GM19240 (cell line): ENCODE results near the gene UST.

Source experiments
- DNase-seq: peaks from one replicate; pipeline ENCODE4 v3.0.0; 2011; ENCODE audit warnings: low spot score; ENCODE audit not compliant: insufficient read length

Gene UST

DNA sequence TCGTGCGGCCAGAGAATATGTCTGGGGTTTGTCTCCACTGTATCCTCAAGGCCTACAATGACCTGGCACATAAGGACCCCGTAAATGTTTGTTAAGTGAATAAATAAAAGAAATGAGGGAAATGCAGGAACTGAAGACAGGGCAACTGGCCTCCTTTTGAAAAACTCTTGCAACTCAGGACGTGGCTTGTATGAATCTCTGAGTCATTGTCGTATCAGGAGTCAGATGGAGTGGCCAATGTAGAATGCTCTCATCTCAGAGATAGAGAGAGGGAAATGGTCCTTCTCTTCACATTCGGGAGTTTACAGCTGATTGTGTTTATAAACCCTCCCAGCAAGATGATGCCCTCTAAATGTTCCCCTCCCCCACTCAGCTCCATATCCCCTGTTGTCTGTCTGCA, 57.1 kb downstream of the UST start:
- DNase-seq, result no peak

DNA sequence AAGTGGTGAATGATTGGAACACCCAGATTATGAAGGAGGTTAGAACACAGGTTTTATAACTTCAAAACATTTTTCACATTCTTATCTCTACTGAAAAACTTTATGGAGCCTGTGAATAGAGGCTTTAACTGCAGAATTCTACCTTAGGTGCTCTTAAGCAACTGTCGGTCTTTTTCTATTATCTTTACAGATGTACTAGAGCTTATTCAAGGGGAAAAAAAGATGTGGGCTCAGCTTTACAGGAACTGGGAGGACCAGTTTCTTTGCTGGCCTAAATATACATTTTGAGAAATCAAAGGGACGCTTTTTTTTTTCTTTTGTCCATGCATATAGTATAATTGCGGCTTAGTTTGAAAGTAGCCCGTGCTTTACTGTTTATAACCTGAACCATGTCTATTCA, 58.9 kb downstream of the UST start:
- no peak for DNase-seq

- no peak for DNase-seq
These were observed 61.0 kb downstream of the UST start for GRCh38 chr6:148807784-148808183.

DNA sequence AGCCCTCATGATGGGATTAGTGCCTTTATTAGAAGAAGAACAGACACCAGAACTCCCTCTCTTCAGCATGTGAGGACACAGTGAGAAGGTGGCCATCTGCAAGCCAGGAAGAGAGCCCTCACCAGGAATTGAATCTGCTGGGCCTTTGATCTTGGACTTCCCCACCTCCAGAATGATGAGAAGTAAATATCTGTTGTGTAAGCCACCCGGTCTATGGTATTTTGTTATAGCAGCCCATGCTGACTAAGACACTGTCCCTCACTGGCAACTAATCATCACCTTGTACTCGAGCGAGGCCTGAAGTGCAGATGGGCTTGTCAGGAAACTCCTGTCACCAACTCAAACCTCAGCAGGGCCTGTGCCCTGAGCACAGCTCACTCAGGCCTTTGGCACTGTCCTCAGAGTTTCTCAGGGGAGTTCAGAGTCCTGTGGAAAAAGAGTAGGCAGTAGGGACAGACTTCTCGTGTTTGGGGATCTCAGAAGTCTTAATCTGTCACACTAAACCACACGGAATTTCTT, 62.0 kb downstream of the UST start:
- no peak for DNase-seq

DNA sequence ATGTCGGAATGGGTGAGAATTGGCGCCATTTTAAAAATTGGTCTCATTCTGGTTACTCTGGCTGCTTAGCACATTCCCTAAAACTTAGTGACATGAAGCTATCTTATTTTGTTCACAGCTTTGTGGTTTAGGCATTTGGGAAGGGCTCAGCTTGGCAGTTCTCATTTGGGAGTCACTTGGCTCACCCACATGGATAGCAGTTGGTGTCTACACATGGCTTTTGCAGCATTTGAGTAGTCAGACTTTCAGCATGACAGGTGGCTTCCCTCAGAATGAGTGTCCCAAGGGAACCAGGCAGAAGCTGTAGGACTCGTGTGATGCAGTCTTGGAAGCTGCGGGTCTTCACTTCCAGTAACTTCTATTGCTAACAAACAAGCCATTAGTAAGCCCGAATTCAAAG, 64.6 kb downstream of the UST start:
- DNase-seq, result no peak

- DNase-seq, result no peak
These were observed 67.4 kb downstream of the UST start for GRCh38 chr6:148814082-148814790.

GRCh38 chr6:148814869-148815268, 68.0 kb downstream of the UST start:
- no peak for DNase-seq

DNA sequence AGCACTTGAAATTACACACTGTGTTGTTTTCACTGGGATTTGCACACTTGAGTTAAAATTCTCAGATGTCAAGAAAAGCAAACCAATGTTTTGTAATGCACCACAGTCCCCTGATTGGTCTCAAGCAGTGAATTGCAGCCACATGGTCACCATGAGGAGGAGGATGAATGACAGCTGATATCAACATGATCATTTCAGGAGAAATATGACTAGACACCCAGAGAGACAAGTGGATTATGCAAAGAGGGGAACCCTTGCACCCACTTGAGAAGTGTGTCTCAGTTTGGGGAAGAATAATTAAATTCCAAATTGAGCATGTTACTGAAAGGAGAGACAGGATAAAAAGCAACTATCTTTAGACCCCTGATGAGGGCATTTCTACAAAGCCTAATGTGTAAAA, 69.3 kb downstream of the UST start:
- DNase-seq, result no peak

DNA sequence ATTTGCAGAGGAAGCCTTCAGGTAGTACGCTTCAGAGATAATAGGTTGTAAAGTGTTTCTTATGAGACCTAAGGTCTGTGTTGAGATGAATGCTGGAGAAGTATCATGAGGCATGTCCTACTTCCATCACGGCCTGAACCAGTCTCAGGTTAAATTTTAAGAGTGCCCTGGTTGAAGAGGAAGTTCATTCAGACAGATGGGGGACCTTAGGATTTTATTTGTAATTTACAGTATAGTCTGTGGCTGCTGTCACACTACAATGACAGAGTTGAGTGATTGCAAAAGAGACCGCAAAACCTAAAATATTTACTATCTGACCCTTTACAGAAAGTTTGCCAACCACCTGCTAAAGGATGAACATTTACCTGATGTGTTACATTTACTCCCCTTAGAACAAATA, 70.9 kb downstream of the UST start:
- DNase-seq, result no peak

DNA sequence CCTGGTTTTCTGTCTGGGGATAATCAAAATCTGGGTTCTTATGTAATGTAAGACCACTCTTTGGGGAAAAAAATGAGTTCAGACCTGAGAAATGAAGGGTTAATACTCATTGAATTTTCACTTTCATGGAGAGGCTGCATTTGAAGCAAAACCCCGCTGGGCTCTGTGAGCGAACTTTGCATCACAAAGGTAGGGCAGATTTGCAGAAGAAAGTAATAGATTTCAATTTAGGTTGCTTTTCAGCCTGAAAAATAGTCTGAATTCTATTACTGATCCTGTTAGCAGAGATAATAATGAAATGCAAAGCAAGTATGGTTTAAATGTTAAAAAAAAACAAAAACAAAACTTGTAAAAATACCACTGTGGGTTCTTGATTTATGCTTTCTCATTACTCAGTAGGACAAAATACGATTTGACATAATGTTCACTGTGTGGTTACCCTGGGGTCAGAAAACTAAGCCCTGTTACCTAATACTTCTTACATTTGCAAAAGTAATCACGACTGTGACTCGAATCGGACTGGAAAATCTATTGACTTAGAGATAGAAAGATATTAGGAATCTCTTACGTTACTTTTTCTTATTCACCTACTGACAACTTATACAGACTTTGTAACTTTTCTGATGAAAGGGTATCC, 72.2 kb downstream of the UST start:
- DNase-seq, result no peak

DNA sequence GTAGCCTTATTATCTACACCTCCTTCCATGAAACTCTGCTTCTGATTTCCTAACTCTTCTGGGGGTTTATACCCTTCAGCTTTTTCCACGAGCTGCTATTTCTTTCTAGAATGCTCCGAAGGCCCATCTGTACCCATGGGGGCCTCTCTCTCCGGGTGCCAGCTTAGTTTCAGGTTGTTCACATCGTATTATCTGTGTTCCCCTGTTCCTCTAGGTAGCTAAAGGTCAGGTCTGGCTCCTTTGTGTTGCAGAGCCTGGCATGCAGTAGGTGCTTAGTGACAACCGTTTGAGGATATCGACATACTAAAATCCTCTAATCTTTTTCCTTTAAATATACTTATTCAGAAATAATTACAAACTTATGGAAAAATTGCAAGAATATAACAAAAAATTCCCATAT, 73.0 kb downstream of the UST start:
- DNase-seq, result no peak

DNA sequence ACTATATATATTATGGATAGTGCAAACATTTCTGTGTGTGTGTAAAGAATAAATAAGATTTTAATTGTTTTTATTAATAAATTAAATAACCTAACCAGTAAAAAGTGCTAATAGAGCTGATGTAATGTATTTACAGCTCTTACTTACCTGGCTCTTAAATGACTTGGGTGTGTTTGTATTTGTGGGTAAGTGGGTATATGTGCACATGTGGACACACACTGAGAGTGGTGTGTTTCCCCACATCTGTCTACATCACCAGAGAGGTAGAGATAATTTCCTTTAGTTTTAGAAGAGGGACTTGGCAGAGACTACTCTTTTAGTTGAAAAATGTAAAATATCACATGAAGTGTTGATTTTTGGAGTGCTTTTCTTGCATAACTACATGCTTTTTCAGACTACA, 76.0 kb downstream of the UST start:
- no peak for DNase-seq

GRCh38 chr6:148824291-148824690, 77.5 kb downstream of the UST start:
- DNase-seq, result no peak

GRCh38 chr6:148824960-148825359, 78.1 kb downstream of the UST start:
- no peak for DNase-seq

- no peak for DNase-seq
These were observed 78.7 kb downstream of the UST start for GRCh38 chr6:148825492-148825891.

DNA sequence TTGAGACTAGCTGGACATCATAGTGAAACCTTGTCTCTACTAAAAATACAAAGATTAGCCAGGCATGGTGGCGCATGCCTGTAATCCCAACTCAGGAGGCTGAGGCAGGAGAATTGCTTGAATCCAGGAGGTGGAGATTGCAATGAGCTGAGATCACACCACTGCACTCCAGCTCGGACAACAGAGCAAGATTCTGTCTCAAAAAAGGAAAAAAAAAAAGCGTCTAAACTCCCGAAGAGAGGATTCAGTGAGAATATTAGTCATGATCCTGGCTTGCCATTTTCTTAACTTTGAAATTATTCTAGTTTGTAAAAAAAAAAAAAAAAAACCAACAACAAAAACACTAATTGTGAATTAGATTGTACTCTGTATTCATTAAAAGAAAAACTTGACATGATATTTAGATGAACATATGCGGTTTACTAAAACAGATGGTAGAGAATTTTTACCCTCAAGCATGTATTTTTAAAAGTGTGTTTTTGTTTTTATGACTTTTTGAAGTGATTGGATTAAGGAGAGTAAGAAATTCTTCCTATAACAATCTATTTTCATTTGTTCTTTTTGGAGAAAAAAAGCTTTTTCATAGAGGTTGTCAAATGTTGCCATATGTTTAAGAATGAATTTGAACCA, 80.7 kb downstream of the UST start:
- no peak for DNase-seq

GRCh38 chr6:148828047-148828446, 81.2 kb downstream of the UST start:
- no peak for DNase-seq

DNA sequence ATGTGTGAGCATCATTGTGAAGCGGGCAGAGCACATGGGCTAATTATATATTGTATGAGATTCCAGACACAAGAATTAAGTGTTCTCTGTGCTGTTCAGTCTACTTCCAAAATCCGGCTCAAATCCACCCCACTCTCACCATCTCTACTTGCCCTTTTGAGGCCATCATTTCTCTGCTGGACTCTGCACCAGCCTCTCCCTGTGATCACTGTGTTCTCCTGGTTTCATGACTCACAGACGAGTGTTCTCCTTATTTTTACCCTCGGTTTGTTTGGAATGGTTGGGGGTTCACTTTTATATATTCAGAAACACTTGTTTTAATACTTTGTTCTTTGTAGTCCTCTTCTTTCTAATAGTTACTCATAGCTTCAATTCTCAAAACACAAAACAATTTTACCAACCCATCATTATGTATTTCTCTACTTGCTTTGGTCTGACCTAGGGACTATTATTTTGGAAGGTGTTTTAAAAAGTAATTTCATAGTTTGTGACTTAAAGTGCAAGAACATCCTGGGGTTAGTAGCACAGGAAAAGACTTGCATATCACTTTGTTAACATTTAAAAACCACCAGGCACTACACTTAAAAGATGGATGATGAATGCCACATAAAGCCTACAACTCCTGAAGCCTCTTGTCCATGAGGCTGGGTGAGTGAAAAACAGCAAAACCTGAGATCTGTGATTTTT, 82.7 kb downstream of the UST start:
- no peak for DNase-seq

DNA sequence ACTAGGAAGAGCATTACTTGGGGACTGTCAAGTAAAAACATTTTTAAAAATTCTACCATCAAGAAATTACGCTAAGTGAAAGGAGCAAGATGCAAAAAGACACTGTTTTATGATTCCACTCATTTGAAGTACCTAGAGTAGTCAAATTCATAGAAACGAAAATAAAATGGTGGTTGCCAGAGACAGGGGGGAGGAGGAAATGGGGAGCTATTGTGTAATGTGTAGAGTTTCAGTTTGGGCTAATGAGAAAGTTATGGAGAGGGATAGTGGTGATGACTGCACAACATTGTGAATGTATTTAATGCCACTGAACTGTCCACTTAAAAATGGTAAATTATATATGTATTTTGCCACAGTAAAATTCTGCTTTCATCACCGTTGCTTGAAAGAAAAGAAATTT, 83.8 kb downstream of the UST start:
- DNase-seq, result no peak

GRCh38 chr6:148831064-148831463, 84.2 kb downstream of the UST start:
- DNase-seq, result no peak

- DNase-seq, result no peak
These were observed 84.7 kb downstream of the UST start for GRCh38 chr6:148831531-148831930.

DNA sequence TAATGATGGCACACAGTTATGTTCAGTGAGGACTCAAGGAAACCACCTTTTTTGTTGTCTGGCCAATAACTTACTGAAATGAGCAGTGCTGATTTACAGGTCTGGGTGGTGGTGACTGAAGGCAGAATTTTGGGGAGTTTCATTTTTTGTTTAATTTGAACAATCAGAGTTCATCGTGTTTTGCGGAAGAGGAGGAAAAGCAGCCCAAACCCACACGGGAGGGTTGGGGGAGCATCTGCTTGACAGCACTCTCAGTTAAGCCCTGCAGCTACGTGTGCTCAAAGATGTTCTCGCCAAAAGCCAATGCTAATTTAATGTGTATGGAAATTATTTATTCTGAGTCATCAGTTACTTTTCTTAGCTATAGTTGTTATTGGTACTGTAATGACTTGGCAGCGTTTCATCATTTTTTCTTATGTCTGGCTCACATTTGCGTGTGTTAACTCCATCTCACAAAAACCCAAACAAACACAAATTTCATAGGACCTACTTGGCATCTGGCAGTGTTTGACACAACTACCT, 89.2 kb downstream of the UST start:
- DNase-seq, result no peak
